Measurements from ENCODE around the gene SRP9.

SRP9 gene

GRCh38 chr1:225777583-225778336 lies at the start of gene SRP9:
SRP9 (plus strand) TSS chr1:225777826; CDS start chr1:225777941, 115 bp downstream.
- peak within 1 kb of the TSS; percentile 81 for H3K4me3 ChIP-seq (ENCODE audit: control insufficient read depth, low read depth, low read length)
- peak; percentile 93 for TF ChIP-seq CTCF (IDR thresholded peaks at IDR 0.05; ENCODE audit: control insufficient read depth, insufficient read depth, low read depth, low read length, missing control alignments)
- DNase-seq (ENCODE audit: low read depth) = peak; percentile 92

GRCh38 chr1:225731491-225731890 lies 46.1 kb upstream of the SRP9 start:
- no peak for DNase-seq (ENCODE audit: low read depth)
- TF ChIP-seq CTCF (IDR thresholded peaks at IDR 0.05; ENCODE audit: control insufficient read depth, insufficient read depth, low read depth, low read length, missing control alignments) = no peak
- H3K4me3 ChIP-seq (ENCODE audit: control insufficient read depth, low read depth, low read length) = no peak overlapping the region

GRCh38 chr1:225733254-225733653 lies 44.4 kb upstream of the SRP9 start:
- no peak for TF ChIP-seq CTCF (IDR thresholded peaks at IDR 0.05; ENCODE audit: control insufficient read depth, insufficient read depth, low read depth, low read length, missing control alignments)
- no peak overlapping the region for H3K4me3 ChIP-seq (ENCODE audit: control insufficient read depth, low read depth, low read length)
- no peak for DNase-seq (ENCODE audit: low read depth)

GRCh38 chr1:225735252-225736149 lies 42.1 kb upstream of the SRP9 start:
- H3K4me3 ChIP-seq (ENCODE audit: control insufficient read depth, low read depth, low read length) = no peak overlapping the region
- DNase-seq (ENCODE audit: low read depth) = peak; percentile 94
- peak; percentile 20 for TF ChIP-seq CTCF (IDR thresholded peaks at IDR 0.05; ENCODE audit: control insufficient read depth, insufficient read depth, low read depth, low read length, missing control alignments)

GRCh38 chr1:225736437-225737098 lies 41.1 kb upstream of the SRP9 start:
- TF ChIP-seq CTCF (IDR thresholded peaks at IDR 0.05; ENCODE audit: control insufficient read depth, insufficient read depth, low read depth, low read length, missing control alignments) = no peak
- DNase-seq (ENCODE audit: low read depth) = no peak
- no peak overlapping the region for H3K4me3 ChIP-seq (ENCODE audit: control insufficient read depth, low read depth, low read length)

GRCh38 chr1:225737161-225737560 lies 40.5 kb upstream of the SRP9 start:
- DNase-seq (ENCODE audit: low read depth) = no peak
- TF ChIP-seq CTCF (IDR thresholded peaks at IDR 0.05; ENCODE audit: control insufficient read depth, insufficient read depth, low read depth, low read length, missing control alignments) = no peak
- H3K4me3 ChIP-seq (ENCODE audit: control insufficient read depth, low read depth, low read length) = no peak overlapping the region
